OCI-LY7 (cell line): ENCODE results near the gene HRK.

ENCODE experiments used
- CTCF ChIP-seq: fragments of 200-600 bp; sonication (generic); conservative IDR thresholded peaks from 2 replicates; pipeline ENCODE4 v1.5.1; 2014; ENCODE audit warnings: mild to moderate bottlenecking, antibody characterized with exemption, low read length, moderate library complexity, mixed read lengths
- EZH2phosphoT487 ChIP-seq: fragments of 200-600 bp; sonication (generic); IDR thresholded peaks from 2 replicates; pipeline ENCODE4 v1.6.1; 2018; ENCODE audit warnings: low read depth, borderline replicate concordance, mild to moderate bottlenecking, mixed run types, antibody characterized with exemption, low read length, moderate library complexity, mixed read lengths

- TF ChIP-seq CTCF (no peak), EZH2phosphoT487 (no peak)
Observed at GRCh38 chr12:116808113-116809105, 72.8 kb downstream of the HRK start.
